ENCODE data around the gene RBFOX2.

GRCh38 chr22:35918456-35918855 lies 110.2 kb downstream of the RBFOX2 start:
- no peak for TF ChIP-seq CTCF (IDR thresholded peaks at IDR 0.05; ENCODE audit: low read depth, low read length)
- no peak for TF ChIP-seq POLR2A (IDR thresholded peaks at IDR 0.05; ENCODE audit: extremely low read depth, insufficient read length)
